KG1 (cell line): ENCODE measurements around the gene CDH22.

ENCODE experiments used
- DNase-seq: peaks from one replicate; lab custom pipeline; 2025; lab: John Stamatoyannopoulos, UW

CDH22 gene

DNA sequence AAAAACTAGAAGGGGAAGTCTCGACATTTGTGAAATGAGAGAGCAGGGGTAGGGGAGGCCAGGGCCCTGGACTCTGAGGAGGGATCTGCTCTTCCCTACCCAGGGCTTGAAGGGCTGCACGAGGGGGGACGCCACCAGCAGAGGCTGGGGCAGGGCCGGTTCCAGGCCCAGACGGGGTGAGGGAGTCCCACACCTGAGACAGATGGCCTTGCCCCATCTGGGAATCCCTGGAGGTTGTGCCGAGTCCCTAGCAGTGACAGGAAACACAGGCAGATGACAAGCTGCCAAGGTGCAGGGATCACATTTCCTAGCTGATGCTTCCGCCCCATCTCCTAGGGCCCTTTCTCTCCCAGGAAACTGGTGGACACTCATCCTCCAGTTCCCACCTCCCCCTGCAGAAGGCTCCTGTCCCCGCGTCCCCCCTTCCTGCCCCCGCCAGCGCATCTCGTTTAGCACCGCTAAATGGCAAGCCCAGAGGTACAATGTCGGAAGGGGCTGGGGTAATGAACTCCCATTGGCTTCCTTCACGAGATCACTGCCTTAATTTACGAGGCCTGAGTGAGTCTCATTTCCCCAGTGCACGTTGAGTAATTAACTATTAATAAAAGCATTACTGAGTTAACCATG is 35.2 kb upstream of the CDH22 start:
- DNase-seq, result no peak

DNA sequence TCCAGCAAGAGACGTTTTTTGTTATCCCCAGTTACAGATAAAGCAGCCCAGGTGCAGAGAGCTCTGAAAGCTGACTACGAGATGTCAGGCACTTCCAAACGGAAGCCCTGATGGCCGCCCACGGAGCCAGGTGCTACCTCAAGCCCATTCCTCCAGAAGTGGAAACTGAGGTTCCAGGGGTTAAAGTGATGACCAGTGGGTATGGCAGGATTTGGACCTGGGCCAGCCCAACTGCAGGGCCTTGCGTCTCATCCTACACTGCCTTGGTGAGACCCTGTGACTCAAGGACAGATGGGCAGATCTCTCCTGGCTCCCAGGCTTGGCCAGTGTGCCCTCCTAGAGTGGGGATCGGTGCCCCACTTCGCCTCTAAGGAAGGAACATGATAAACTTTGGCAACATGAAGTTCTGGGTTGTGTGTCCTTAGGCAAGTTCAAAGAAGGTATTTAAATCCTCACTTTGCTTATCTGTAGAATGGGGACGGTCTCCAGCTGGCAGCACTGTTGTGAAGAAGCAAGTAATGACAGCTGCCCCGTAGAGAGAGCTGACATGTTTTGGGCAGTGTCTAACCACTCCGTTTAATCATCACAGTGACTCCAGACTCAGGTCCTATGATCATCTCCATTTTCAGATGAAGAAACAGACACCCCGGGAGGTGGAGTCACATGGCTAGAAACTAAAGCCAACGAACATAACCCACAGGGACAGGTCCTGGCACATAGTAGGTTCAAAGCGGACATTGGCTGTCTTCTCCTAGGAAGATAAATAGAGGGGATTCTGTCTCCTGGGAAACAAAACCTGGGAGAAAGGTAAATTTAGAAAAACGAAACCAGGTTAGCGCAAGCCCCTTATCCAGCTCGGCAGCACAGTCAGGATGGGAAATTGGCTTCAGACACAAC is 34.4 kb upstream of the CDH22 start:
- DNase-seq, result no peak

DNA sequence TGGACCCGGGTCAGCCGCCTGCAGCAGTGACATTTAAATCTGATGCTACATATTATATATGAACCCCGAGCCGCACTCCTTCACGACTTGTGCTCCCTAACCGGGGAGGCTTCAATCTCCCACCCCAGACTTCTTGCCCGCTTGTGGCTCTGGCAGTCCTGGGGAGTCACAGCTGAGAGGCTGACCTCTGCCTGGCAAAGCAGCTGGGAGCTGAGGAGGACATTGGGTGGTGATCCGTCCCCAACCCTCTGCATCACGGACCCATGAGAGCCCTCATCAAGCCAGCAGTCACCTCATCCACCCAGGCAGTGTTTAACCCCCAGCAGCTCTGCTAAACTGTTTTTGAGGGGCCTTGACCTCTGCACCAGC is 33.7 kb upstream of the CDH22 start:
- DNase-seq, result no peak

DNA sequence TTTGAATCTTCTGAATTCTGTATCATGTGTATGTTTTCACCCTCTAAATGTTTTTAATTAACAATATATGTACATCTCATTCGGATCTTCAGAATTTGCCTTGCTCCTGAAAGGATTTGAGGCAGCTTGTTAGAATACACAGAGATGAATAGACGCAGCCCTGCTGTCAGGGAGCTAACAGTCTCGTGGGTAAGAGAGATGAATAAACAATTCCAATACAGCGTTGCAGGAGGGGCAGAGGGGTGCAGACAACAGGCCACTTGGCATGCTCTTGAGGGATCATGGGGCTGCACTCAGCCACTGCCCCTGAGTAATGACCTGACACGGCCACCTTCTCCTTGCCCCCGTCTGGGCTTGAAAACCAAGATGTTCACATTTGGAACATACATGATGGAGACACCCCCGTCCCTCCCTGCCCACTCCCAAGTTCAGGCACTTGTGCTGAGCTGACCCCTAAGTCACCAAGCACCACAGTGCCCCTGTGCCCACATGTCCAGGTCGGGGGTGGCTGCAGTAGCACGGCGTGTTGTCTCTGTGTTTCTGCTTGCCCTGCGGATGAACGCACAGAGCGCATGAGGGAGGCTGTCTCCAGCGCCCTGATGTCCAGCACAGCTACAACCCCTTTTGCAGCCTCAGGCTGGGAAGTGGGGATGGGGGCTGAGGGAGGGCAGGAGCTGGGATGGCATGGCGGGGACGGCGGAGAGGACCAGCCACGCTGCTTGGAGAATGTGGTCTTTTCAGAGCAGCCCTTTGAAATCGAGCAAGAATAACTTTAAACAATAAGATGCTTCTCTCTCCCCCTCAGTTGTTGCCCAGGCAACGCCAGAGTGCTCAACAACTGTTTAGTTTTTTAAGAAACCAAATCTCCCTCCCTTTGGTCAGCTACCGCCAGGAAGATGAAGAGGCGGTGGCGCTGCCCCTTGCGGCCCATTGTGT is 33.0 kb upstream of the CDH22 start:
- DNase-seq, result no peak

DNA sequence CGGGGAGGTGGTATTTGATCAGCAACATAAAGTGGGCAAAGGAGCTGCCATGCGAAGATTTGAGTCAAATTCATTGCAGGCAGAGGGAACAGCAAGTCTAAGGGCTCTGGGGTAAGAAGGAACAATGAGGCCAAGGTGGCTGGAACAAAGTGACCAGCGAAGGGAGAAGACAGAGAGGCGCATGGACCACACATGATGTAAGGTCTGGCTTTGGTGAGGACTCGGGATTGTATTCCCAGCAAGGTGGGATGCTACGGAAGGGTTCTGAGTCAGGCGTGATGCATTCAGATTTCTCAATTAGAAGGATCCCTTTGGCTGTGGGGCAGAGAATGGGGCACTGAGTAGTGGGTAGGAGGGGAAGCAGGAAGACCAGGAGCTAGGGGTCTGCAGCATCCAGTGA is 30.7 kb upstream of the CDH22 start:
- DNase-seq, result no peak

DNA sequence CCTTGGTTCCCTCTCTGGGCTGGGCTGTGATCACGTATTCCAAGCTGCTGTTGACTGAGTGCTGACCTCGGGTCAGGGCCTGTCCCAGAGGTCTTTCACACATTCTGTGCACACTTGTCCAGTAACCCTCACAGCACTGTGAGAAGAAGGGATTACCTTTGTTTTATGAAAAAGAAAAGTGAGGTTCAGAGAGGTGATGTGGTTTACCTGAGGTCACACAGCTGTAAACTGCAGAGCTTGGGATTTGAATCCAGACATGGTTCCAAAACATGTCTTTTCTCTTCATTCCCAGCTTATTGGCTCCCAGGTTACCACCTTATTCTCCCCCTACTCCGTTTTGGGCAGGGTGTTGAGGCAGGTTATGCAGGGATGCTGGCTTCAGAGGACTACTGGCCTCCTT is 28.4 kb upstream of the CDH22 start:
- no peak for DNase-seq

DNA sequence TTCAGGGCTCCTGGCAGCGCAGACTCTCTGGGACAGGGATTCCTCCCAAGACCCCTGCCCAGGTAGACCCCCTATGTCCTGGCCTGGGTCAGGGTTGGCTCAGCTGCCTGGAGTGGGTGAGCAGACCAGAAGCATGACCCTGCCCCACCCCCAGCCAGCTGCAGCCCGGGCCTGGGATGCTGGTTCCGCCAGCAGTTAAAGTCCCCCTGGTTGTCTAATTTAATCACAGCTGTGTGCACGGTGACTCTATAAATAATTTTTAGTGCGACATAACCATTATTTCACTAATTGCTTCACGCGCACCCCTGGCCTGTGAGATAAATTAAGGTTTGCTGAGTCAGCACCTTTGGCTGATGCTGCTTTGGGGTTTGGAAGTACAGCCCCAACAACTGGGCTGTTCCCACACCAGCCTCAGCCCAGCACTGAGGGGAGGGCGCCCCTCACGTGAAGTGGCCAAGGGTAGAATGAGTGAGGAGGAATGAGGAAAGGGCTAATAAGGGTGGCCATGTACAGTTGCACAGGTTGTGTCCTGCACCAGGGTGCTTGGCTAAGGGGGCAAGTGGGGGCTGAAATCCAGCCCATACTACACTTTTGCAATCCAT is 26.1 kb upstream of the CDH22 start:
- DNase-seq, result no peak

DNA sequence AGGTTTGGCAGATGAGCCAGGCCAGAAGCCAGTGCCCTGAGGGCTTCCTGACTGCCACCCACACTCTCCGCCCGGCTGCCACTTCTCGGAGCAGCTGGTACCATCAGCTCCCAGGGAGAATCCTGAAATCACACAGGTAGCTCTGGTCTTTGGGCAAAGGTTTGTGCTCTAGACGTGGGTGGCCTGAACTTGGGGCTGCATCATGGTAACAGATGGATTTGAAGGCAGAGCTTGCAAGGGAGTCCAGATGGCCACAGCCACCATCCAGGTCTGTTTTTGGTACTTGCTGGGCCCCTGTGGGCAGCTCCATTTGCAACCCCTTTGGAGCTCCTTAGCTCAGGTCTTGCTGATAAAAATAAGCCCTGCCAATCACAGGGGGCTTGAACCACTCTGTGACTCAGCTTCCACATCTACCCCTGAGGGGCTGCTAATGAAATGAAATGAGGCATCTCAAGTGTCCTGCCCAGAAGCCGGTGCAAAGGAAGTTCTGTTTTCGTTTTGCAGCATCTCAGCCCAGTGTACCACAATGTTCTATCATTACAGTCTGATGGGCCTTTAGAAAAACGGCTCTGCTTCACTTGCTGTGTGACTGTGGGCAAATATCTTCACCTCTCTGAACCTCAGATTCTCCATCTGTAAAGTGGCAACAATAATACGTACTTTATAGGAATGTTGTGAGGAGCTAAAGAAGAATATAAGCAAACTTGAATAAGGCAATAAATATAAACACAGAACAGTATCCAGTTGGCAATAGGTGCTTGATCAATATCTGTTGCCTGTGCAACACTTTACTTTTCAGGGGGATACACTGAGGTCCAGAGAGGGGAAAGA is 25.1 kb upstream of the CDH22 start:
- DNase-seq, result no peak

DNA sequence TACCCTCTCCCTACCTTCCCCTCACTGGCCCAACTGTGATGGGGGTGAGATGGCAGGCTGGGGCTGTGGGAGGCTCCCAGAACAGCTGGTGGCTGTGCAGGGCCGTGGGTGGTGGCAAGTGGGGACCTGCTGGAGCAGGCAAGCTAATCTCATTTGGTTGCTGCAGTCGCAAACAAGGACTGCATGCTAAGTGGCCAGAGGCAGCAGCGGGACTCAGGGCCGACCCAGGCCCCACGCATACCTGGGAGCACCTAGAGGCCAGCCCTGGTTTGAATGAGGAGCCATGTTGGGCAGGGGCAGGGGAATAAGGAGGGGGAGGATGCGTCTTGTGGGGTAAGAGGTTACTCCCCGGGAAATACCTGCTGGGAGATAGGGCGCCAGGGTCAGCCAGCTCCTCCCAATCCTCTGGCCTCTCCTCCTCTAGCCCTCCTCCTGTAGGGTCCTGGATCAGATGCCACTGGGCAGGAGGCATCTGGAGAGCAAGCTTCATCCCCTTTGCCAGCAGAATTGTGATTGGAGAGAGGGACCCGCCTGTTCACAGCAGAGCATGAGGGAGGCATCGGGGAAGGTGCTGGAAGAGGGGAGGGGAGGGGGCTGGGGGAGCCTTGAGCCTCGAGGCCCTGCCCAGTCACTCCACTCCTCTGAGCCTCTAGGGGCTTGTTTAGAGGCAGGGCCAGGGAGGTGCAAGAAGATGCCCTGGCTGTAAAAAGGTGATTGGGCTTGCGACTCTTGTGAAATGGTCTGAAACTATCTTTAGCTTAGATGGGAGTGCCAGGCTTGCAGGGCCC is 24.3 kb upstream of the CDH22 start:
- no peak for DNase-seq

DNA sequence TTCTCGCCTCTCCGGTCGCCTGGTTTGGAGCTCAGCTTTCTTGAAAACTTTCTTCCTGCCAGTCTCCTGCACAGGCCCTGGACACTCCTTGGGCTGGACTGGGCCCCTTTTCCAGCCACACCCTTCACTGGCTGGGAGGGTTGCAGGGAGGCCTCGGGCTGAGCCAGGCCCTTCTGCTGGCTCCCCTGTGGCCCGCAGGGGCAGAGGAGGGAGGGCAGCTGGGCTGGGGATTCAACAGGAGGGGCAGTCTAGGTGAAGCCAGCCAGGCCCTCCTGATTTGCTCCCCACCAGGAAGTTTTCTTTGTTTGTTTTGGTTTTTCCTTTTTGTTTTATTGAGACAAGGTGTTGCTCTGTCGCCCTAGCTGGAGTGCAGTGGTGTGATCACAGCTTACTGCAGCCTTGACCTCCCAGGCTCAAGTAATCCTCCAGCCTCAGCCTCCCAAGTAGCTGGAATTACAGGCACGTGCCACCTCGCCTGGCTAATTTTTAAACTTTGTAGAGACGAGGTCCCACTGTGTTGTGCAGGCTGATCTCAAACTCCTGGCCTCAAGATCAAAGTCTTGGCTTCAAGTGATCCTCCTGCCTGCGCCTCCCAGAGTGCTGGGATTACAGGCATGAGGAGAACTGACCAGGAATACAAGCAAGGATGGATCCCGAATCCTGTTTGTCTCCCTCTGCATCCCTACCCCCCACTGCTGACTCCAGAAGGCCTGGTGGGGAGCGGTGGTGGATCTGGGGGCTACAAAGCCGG is 23.5 kb upstream of the CDH22 start:
- DNase-seq, result no peak

DNA sequence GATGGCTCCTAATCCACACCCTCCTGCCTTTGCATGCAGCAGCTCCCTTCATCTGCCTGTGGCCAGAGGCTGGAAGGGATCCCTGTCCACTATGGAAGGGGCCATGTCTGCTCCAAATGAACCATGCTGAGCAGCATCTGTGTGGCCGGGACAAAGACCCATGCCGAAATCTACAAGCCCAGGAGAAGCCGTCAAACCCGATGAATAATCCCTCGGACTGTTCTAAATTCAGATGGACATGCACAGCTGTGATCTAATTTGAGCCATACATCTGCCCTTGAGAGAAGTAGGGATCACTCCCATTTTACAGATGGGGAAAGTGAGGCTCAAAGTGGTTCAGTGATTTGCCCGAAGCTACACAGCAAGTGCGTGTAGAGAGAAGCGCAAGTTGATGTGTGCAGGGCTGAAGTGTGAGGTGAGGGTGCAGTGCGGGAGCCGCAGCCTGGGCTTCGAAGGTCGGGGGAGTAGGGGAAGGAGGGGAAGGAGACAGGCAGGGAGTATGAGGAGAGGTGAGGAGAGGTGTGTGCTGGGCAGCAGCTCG is 22.6 kb upstream of the CDH22 start:
- no peak for DNase-seq

DNA sequence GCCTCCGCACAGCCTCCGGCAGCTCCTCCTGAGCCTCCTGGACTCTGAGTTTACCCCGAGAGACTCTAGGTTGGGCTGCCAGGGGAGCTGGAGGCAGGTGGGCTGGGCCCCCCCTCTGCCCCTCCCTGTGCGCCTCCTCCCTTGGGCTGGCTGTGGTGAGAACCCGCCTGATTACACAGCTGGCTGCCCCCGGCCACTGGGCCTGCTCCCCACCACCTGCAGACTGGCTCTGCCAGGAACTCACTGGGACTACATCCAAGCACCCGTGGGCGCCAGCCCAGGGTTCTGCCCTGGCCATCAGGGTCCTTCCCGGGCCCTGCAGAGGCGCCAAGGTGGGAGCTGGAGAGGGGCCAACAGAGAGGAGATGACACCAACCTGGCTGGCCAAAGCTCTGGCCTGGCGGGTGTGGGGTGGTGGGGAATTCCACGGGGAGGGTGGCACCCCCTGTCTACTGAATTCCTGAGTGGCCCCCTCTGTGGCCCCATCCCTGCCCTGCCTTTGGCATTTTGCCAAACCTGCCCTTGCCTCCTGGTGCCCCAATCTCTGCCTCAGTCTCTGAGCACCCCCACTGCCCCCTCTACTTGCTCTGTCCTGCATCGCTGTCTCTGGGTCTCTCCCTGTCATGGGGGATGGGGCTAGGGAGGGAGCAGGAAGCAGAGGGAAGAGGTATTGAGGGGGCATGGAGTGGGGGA is 21.9 kb upstream of the CDH22 start:
- DNase-seq, result no peak

DNA sequence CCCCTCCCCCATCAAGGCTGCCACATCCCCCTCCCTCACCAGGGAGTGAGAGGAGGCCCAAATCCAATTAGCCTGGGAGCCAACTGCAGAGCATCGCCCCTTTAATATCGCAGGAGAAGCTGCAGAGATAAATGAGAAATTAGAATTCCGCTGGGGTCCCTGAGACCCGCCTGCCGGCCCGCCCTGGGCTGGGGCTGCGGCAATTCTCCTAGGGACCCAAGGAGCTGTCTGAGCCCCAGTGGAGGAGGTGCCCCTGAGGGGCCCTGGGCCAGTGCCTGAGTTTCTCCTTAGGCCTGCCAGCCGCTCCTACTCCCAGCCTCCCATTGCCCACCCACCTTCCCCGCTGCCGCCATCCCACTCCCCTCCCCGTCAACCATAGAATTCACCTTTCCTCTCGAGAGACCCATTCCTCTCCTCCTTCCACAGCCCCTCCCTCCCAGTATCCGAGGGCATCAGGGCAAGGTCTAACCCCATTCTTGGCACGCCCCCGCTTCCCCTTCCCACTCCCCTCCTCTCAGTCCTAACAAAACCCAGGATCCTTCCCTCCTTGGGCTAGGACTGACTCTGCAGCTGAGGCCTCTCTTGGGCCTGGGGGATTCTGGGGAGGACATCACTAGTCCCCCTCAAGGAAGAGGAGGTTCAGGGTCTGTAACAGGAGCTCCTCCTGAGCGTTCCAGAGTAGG is 20.0 kb upstream of the CDH22 start:
- no peak for DNase-seq

DNA sequence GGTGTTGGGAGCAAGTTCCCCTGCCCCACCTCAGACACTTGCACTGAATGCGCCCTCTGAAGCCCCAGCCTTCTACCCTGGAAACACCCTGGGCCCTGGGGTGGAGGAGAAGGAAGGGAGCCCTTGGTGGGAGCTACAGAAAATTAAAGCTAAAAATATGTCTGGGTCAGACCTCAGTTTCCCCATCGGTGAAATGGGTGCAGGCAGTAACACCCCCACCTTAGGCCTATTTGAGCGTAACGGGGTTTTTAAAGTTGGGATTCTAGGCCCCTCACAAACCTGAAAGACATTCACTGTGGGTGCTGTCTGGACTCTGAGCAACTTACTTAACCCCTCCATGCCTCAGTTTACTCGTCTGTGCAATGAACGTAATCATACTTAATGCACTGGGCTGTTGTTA is 19.3 kb upstream of the CDH22 start:
- no peak for DNase-seq

DNA sequence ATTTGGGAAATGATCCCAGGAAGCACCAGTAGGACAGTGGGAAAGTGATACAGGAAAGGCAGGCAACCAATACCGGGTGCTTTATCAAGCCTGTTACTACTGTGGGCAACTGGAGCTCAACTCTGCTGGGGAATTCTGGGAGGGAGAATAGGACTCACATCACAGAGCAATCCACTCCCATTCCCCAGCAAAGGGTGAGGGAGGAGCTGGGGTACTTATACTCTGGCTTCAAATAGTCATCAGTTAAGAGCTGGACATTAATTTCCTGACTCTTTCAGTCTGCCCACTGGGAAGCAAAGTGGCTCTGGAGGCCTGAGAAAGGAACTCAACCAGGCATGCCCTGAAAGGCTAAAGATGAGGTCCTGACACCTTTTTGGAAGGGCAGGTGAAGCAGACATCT is 17.5 kb upstream of the CDH22 start:
- no peak for DNase-seq

DNA sequence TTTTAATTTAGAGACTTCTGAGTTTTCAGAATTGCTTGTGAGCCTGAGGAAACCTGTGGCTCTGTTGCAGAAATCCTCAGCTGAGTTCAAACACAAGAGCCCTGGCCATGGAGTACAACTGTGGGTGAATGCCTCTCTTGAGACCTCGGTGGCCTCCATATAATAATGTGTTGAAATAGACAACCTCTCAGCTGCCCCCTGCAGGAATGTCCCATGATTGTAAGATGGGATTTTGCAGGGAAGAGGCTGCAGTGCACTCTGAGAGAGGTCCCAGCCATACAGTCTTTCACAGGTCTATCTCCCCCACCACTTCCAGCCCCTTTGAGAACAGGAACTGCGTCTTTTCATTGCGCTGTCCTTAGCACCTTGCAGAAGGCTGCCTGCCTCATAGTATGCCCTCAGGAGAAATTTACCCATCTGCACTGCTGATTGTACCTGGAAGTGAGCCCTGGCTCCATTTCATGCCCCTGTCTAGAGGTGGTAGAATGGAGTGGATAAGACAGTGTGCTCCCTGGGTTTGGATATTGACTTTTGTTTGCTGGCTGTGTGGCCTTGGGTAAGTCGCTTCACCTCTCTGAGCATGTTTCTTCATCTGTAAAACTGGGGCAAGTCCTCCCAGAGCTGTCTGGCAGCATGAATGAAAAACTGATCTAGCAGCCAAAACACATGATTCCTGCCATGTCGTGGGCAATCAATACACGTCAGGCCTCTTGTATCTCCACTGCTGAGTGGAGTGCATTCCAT is 16.8 kb upstream of the CDH22 start:
- DNase-seq, result no peak

DNA sequence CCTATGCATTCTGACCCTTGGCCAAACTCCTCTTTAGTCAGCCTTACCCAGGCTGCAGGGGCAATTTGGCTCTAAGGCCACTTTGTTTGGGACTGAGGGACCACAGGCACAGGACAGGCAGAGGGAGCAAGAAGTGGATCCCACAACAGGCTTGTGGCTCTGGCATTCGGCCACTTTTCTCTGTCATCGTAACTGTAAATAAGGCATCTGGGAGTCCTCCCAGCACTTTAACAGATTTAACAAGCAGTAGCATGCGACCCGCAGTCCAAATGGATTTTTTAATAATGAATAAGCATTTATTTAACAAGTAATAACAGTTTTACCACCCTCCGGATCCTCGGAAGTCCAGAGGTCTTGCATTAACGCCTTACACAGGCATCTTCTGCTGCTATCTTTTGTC is 16.1 kb upstream of the CDH22 start:
- no peak for DNase-seq

DNA sequence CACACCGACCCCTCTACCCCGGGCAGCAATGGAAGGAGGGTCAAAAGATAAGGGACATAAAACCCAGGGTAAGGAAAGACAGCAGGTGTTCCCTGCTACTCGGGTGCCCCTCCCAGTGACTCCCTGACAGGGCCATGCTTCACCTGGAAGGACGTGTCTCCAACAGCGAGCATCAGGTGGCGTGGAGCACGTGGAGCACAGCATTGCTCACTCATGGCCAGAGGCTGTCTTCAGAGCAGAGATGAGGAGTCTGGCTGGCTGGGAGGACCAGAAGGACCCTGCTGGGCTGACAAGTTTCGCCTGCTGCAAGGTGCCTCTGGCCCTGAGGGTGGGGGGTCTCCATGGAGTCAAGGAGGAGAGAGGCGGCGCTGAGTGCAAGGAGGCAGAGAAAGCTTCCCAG is 15.3 kb upstream of the CDH22 start:
- no peak for DNase-seq
